ENCODE data around the gene LRAT.
A peak's percentile ranks its signal among the peaks of the same experiment; 100 is the strongest.

Gene LRAT

DNA sequence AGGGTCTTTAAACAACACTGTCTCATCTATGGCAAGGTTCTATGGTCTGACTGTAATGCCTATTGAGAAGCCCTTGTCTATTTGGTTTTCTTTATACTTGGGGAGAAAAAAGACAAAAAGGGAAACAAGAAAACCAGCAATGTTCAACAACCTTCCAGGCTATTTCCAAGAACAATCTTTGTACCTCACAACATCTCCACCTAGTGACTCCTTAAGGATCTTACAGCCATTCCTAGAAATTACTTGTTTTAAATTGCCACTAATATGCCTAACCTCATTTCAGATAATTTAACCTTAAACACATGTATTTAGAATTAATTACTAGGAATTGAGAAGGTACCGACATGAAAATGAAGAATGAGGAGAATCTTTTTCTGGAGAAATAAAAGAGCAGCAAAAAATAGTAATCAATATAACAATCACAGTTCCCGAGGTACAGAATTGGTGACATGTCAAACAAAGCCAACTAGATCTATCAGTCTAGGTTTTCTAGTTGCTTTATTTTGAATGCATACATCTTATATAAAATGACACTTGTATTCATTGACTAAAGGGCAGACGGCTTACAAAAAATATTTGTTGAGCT, 35.7 kb downstream of the LRAT start:
- no peak overlapping the region for H3K4me3 ChIP-seq (ENCODE audit: low read depth, low read length)
- no peak for TF ChIP-seq POLR2A (IDR thresholded peaks at IDR 0.05; ENCODE audit: extremely low read depth, insufficient read length)
- TF ChIP-seq, protein P1, sequence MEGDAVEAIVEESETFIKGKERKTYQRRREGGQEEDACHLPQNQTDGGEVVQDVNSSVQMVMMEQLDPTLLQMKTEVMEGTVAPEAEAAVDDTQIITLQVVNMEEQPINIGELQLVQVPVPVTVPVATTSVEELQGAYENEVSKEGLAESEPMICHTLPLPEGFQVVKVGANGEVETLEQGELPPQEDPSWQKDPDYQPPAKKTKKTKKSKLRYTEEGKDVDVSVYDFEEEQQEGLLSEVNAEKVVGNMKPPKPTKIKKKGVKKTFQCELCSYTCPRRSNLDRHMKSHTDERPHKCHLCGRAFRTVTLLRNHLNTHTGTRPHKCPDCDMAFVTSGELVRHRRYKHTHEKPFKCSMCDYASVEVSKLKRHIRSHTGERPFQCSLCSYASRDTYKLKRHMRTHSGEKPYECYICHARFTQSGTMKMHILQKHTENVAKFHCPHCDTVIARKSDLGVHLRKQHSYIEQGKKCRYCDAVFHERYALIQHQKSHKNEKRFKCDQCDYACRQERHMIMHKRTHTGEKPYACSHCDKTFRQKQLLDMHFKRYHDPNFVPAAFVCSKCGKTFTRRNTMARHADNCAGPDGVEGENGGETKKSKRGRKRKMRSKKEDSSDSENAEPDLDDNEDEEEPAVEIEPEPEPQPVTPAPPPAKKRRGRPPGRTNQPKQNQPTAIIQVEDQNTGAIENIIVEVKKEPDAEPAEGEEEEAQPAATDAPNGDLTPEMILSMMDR (IDR thresholded peaks at IDR 0.05; ENCODE audit: low read depth, low read length) = peak; percentile 12
- no peak for TF ChIP-seq MYC (IDR thresholded peaks at IDR 0.05; ENCODE audit: low read depth, low read length)
- TF ChIP-seq, protein P2, sequence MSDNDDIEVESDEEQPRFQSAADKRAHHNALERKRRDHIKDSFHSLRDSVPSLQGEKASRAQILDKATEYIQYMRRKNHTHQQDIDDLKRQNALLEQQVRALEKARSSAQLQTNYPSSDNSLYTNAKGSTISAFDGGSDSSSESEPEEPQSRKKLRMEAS (IDR thresholded peaks at IDR 0.05; ENCODE audit: low read depth, low read length) = no peak
- peak; percentile 8 for DNase-seq (ENCODE audit: low read depth)

DNA sequence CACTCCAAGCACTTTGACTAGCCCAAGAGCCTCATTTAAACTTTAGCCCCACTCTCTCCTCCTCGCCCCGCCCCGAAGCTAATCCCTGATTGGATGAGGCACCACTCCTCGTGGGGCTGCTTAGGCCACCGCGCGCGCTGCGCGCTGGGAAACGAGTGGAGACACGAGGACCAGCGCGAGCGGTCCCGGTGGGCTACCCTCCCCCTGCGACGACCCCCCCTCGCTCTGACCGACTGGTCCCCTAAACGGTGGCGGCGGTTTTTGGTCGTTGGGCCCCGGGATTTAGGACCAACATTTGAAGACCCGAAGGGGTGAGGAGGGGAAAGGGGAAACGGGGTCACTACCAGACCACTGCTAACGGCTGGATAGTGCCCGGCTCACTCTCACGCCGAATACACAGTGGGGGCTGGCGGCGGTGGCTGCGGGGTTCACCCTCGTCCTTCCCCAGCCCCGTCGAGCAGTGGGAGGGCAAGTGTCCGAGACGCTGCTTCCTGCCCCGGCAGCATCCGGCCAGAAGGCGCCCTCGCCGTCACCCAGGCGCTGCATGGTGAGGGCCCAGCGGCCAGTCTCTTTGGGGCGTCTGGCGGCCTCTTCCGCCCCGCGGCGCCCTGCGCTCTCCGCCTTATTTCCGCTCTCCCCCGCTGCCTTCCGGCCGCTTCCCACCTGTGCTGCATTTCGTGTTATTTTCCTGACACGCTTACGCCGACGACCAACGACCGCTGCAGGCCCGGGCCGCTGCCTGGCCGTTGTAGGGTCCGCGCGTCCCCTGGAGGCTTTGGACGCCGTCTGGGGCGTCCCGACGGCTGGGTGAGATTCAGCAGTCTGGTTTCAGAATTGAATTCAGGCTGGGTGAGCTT, 37.6 kb downstream of the LRAT start, which contains the start of gene RBM46:
Gene RBM46 (plus strand): TSS at position 147 of the 857 bp plus-strand sequence. CDS start 15,481 bp downstream, outside the sequence.
- TF ChIP-seq, protein P2 (IDR thresholded peaks at IDR 0.05; ENCODE audit: low read depth, low read length) = no peak
- TF ChIP-seq, protein P1 (IDR thresholded peaks at IDR 0.05; ENCODE audit: low read depth, low read length) = no peak
- TF ChIP-seq MYC (IDR thresholded peaks at IDR 0.05; ENCODE audit: low read depth, low read length) = no peak
- no peak for TF ChIP-seq POLR2A (IDR thresholded peaks at IDR 0.05; ENCODE audit: extremely low read depth, insufficient read length)
- no peak for DNase-seq (ENCODE audit: low read depth)
- H3K4me3 ChIP-seq (ENCODE audit: low read depth, low read length) = no peak within 1 kb of the TSS

DNA sequence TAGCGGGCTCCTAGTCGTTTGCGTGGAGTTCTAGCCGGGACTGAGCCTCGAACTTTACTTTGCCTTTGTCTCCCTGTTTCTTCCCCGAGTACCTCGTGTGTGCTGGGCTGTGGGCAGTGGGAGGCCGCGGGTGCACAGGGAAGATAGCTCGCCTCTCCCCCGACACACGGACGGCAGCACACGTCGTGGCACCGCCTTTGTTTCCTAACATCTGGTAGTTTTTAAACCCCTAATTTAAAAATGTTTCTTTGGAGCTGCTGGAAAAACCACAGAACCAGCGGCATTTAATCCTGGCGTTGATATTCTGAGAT, 38.1 kb downstream of the LRAT start:
- TF ChIP-seq, protein P1 (IDR thresholded peaks at IDR 0.05; ENCODE audit: low read depth, low read length) = no peak
- TF ChIP-seq MYC (IDR thresholded peaks at IDR 0.05; ENCODE audit: low read depth, low read length) = no peak
- TF ChIP-seq POLR2A (IDR thresholded peaks at IDR 0.05; ENCODE audit: extremely low read depth, insufficient read length) = no peak
- TF ChIP-seq, protein P2 (IDR thresholded peaks at IDR 0.05; ENCODE audit: low read depth, low read length) = no peak
- H3K4me3 ChIP-seq (ENCODE audit: low read depth, low read length) = no peak overlapping the region
- DNase-seq (ENCODE audit: low read depth) = no peak

All from NB4 (cell line).